ENCODE data around the gene EXOC4. TPM values are rescaled to one million over a fixed set of nuclear protein-coding genes. Genes with fewer than 3 reads are reported as not detected.

EXOC4 gene
- total and polyA plus RNA-seq, 2 of the 8 experiments (the other 6 are each of a cell fraction or from before 2014, with no cell fraction given): 27.0 to 67.3 TPM

DNA sequence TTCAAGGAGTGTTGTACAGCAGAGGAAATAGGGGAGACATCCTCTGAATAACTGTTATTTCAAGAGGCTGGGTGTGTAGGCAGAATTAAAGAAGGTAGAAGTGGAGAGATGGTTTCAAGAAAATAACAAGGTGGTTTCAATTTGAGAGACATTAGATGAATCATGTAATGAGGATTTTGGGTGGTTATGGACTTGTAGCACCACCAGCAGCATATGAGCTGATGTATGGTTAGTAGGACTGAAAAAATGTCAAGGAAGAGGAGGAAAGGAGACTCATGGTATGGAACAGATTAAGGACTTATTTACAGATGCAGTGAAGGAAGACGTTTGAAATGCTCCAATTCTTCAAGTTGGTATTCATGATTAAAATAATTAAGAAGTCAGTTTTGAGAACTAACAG is 166.2 kb downstream of the EXOC4 start:
- CTCF ChIA-PET (ENCODE audit: partially characterized antibody): no interaction called here
- H3K27me3 ChIP-seq (replicated peaks in 1 of 4; ENCODE audit: control insufficient read depth in 3 of 4, extremely low read depth in 1 of 4, insufficient read depth in 3 of 4, low read length in 3 of 4): no peaks in the 10 kb centered on the region
- H2AK5ac ChIP-seq (ENCODE audit: low read depth, low read length): no peak overlapping the region
- no peak overlapping the region for H3K27ac ChIP-seq (ENCODE audit: low read depth, low read length)
- H3K14ac ChIP-seq (ENCODE audit: insufficient read length): no peak overlapping the region
- H3K79me1 ChIP-seq (ENCODE audit: low read depth, low read length): no peaks in the 10 kb centered on the region
- H4K20me1 ChIP-seq (replicated peaks in 1 of 2; ENCODE audit: control insufficient read depth in 1 of 2, insufficient read depth in 2 of 2, low read length in 2 of 2): no peaks in the 10 kb centered on the region
- no peak overlapping the region for H4K91ac ChIP-seq (replicated peaks; ENCODE audit: insufficient read length, low read length)
- no peak overlapping the region for H2BK12ac ChIP-seq (ENCODE audit: low read depth, low read length)
- H3K56ac ChIP-seq (replicated peaks; ENCODE audit: insufficient read length, low read depth, low read length): no peak overlapping the region
- no peak overlapping the region for H3K9ac ChIP-seq (replicated peaks in 1 of 4; ENCODE audit: extremely low read depth in 1 of 4, low read depth in 3 of 4, low read length in 3 of 4)
- H3K9me3 ChIP-seq (ENCODE audit: insufficient read depth in 2 of 2, low read depth in 1 of 2, low read length in 1 of 2): peaks cover 0 to 4% of the 10 kb centered on the region in 2 experiments; a peak in 1 of 4 replicates
- POLR2A ChIA-PET (ENCODE audit: partially characterized antibody): no interaction called here
- no peaks in the 10 kb centered on the region for H3K23me2 ChIP-seq (ENCODE audit: low read depth, low read length)
- DNase-seq (ENCODE audit: low read depth in 1 of 2, low spot score in 2 of 2) (no peak), FAIRE-seq (no peak)
- H3K18ac ChIP-seq (ENCODE audit: extremely low read depth, low read length): no peak overlapping the region
- H3K4me2 ChIP-seq (ENCODE audit: insufficient read depth in 1 of 2, low read depth in 2 of 2, low read length in 2 of 2): no peak overlapping the region
- H3K4ac ChIP-seq (replicated peaks; ENCODE audit: insufficient read length, low read depth, low read length): no peak overlapping the region
- no peak overlapping the region for H3K4me3 ChIP-seq (ENCODE audit: extremely low read depth in 1 of 4, insufficient read depth in 2 of 4, low read depth in 3 of 4, low read length in 4 of 4)
- H3K79me2 ChIP-seq (ENCODE audit: control insufficient read depth in 1 of 2, insufficient read depth in 2 of 2, low read length in 2 of 2): peaks cover 2 to 7% of the 10 kb centered on the region in 2 experiments; a peak in 2 of 4 replicates
- H2BK120ac ChIP-seq (replicated peaks; ENCODE audit: low read depth, low read length): no peak overlapping the region
- WGBS, 2 experiments (ENCODE audit: extremely low coverage in 1 of 2, insufficient coverage in 1 of 2, insufficient read length in 1 of 2, insufficient replicate concordance in 2 of 2, low coverage in 1 of 2, low lambda C conversion rate in 2 of 2, missing lambda C conversion rate in 1 of 2): 76% methylated on average over 1 of the region's 1 CpG; no CpG with 5 or more reads in 1 of the 2 experiments
- H2BK5ac ChIP-seq (ENCODE audit: low read depth, low read length): no peak overlapping the region
- no peak overlapping the region for H2BK15ac ChIP-seq (ENCODE audit: low read length)
- no peak overlapping the region for H3K23ac ChIP-seq (ENCODE audit: insufficient read length)
- no peak overlapping the region for H4K5ac ChIP-seq (ENCODE audit: insufficient read length, low read depth, low read length)
- TF ChIP-seq GTF2F1 (IDR thresholded peaks at IDR 0.05; ENCODE audit: borderline replicate concordance, low read depth, low read length) (no peak), POLR2AphosphoS5 (IDR thresholded peaks at IDR 0.05; ENCODE audit: low read depth, low read length) (no peak), JUND (IDR thresholded peaks at IDR 0.05; ENCODE audit: low read length) (no peak), HDAC2 (IDR thresholded peaks at IDR 0.05; ENCODE audit: borderline replicate concordance in 1 of 2, low read depth in 2 of 2, low read length in 2 of 2) (no peak), PHF8 (conservative IDR thresholded peaks at IDR 0.05; ENCODE audit: low read depth, low read length) (no peak), RAD21 (IDR thresholded peaks at IDR 0.05 in 1 of 2, conservative IDR thresholded peaks at IDR 0.05 in 1 of 2; ENCODE audit: low read depth in 2 of 2, low read length in 2 of 2) (no peak)
- TF ChIP-seq, protein P1, sequence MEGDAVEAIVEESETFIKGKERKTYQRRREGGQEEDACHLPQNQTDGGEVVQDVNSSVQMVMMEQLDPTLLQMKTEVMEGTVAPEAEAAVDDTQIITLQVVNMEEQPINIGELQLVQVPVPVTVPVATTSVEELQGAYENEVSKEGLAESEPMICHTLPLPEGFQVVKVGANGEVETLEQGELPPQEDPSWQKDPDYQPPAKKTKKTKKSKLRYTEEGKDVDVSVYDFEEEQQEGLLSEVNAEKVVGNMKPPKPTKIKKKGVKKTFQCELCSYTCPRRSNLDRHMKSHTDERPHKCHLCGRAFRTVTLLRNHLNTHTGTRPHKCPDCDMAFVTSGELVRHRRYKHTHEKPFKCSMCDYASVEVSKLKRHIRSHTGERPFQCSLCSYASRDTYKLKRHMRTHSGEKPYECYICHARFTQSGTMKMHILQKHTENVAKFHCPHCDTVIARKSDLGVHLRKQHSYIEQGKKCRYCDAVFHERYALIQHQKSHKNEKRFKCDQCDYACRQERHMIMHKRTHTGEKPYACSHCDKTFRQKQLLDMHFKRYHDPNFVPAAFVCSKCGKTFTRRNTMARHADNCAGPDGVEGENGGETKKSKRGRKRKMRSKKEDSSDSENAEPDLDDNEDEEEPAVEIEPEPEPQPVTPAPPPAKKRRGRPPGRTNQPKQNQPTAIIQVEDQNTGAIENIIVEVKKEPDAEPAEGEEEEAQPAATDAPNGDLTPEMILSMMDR (IDR thresholded peaks at IDR 0.05; ENCODE audit: control extremely low read depth in 1 of 3, insufficient read depth in 1 of 3, low read depth in 1 of 3, low read length in 3 of 3): no peak
- peaks cover 0 to 4% (median 2%) of the 10 kb centered on the region in 4 experiments; a peak in 3 of 7 replicates for H3K4me1 ChIP-seq (replicated peaks in 1 of 4; ENCODE audit: control insufficient read depth in 3 of 4, insufficient read depth in 4 of 4, low read length in 3 of 4)
- no peak overlapping the region for H4K8ac ChIP-seq (ENCODE audit: extremely low read depth, insufficient read depth, low read length)
- no peak overlapping the region for H2AFZ ChIP-seq (ENCODE audit: low read length)
- H3K36me3 ChIP-seq (ENCODE audit: control insufficient read depth in 2 of 4, insufficient read depth in 4 of 4, low read length in 3 of 4): no peaks in the 10 kb centered on the region; a peak in 1 of 8 replicates
- H2BK20ac ChIP-seq (ENCODE audit: low read length): no peak overlapping the region
